Fibroblast of the aortic adventitia (primary cell): ENCODE measurements around the gene MOB2. TPM values are rescaled to one million over a fixed set of nuclear protein-coding genes. Genes with fewer than 3 reads are reported as not detected.

Experiments
- DNase-seq: peaks from one replicate; pipeline ENCODE4 v3.0.0-alpha.2; 2010; ENCODE audit warnings: low read depth
- H3K4me3 ChIP-seq: 2 replicates; pipeline ENCODE4 v1.5.1; 2011; ENCODE audit warnings: low read depth, mild to moderate bottlenecking, control low read depth, low read length, moderate library complexity
- total RNA-seq: library from RNA; depleted of rRNA; stranded (reverse); fragments of >200 nt; gene quantifications from 2 replicates; pipeline ENCODE4 v1.2.3, GENCODE V29; 2012; ENCODE audit warnings: low replicate concordance
- TF ChIP-seq, protein P1 (sequence below): IDR thresholded peaks from 2 replicates; pipeline ENCODE4 v1.5.1; 2011; ENCODE audit warnings: mild to moderate bottlenecking, low read length, control low read depth, inconsistent platforms; ENCODE audit not compliant: insufficient read depth

Gene MOB2
- total RNA-seq, 1 donor: 13.9 TPM

DNA sequence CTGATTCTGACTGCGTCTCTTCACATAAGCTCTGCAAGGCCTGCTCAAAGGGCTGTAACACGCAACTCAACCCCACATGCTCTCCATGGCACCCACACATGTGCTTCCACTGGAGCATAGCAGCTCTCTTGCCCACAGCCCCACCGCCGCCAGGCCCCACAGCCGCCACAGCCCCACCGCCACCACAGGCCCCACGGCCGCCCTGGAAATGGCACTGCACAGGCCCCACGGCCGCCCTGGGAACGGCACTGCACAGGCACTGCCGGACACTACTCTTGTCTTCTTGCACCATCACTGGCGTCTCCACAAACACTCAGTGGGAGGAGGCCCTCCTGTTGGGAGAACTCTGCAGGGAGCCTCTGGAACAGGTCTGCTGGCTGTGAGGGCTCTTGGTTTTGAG is 8.6 kb downstream of the MOB2 start:
- no peak for DNase-seq
- H3K4me3 ChIP-seq: no peak overlapping the region
- TF ChIP-seq, protein P1, sequence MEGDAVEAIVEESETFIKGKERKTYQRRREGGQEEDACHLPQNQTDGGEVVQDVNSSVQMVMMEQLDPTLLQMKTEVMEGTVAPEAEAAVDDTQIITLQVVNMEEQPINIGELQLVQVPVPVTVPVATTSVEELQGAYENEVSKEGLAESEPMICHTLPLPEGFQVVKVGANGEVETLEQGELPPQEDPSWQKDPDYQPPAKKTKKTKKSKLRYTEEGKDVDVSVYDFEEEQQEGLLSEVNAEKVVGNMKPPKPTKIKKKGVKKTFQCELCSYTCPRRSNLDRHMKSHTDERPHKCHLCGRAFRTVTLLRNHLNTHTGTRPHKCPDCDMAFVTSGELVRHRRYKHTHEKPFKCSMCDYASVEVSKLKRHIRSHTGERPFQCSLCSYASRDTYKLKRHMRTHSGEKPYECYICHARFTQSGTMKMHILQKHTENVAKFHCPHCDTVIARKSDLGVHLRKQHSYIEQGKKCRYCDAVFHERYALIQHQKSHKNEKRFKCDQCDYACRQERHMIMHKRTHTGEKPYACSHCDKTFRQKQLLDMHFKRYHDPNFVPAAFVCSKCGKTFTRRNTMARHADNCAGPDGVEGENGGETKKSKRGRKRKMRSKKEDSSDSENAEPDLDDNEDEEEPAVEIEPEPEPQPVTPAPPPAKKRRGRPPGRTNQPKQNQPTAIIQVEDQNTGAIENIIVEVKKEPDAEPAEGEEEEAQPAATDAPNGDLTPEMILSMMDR: no peak

DNA sequence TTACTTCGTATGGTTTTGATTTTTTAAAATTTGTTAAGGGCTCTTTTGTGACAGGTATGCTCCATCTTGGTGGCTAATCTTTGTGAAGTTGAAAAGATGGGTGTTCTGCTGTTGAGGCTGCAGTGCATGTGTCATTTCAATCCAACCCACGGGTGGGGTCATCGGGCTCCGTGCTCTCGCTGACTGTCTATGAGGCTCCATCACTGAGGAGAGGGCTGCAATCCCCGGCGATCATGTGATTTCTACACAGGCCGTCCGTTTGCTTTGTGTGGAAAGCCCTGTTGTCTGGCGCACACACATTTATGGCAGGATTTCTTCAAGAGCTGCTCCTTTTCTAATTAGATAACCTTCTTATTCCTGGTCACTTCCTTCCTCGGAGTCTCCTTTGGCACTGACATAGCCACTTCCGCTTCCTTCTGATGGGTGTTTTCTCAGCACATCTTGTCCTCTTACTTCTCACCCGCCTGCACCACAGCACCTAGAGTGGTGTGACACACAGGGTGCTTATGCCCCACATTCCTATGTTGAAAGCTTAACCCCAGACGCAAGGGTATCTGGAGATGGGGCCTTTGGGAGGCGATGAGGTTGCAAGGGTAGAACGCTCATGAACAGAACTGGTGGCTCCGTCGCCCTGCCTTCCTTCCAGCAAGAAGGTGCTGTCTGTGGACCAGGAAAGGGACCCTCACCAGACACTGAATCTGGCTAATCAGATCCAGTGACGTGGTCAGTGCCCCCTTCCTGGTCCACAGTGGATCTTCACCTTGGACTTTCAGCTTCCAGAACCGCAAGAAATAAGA is 9.4 kb downstream of the MOB2 start:
- DNase-seq: no peak
- no peak overlapping the region for H3K4me3 ChIP-seq
- TF ChIP-seq, protein P1: no peak

DNA sequence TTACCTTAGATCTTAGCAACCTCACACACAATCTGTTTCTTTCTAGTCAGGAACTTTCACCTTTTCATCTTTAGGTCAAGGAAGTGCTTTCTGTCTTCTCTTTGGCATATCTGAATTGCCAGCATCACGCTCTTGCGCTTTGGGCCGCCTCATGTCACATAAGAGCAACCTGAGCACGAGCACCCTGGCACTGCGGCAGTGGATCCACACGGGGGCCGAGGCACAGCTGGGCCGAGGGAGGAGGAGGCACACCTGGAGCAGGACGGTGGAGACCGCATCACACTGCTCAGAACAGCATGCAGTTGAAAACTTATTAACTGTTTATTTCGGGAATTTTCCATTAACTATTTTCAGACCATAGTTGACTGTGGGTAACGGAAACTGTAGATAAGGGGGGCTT is 10.7 kb downstream of the MOB2 start:
- TF ChIP-seq, protein P1: no peak
- DNase-seq: no peak
- no peak overlapping the region for H3K4me3 ChIP-seq

DNA sequence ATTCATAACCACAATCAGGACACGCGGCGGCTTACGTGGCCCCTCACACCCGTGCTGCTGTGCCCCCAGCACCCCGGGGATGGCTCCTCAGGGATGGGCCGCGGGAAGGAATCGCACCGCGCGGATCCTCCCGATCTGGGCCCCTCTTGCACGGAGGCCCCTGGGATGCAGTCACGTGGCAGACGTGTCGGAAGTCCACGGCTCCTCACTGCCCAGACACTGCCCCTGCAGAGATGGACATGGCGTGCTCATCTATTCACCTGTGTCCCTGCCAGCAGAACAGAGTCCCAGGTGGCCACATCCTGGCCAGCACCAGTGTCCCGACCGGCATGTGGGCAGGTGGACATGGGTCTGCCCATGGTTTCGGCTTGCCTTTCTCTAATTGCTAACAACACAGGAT is 12.8 kb downstream of the MOB2 start:
- H3K4me3 ChIP-seq: no peak overlapping the region
- TF ChIP-seq, protein P1: no peak
- no peak for DNase-seq

DNA sequence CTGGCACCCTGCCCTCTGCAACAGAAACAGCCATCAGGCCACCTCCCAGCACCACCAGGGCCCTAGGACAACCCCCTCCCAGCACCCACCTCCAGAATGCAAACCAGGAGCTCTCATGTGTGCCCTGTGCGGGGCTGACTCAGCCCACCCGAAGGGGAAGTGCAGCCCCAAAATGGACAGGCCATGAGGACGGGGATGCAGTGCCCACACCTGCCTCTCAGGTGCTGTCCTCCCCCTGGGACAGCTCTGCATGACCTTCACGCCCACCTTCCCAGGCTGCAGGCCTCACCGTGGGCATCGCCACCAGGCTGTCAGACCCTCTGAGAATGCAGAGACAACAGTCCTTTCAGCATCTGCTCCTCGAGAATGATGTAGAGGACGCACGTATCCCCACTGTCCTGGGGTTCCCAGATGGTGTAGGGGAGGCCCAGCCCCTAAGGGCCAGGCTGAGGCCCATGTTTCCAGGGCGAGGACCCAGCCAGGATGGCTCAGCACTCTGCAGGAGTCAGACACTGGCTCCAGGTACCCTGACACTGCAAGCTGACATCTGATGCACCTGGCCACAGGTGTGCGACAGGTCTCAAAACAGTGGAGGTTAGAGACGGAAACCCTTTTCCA is 13.5 kb downstream of the MOB2 start:
- no peak overlapping the region for H3K4me3 ChIP-seq
- DNase-seq: no peak
- TF ChIP-seq, protein P1: no peak

DNA sequence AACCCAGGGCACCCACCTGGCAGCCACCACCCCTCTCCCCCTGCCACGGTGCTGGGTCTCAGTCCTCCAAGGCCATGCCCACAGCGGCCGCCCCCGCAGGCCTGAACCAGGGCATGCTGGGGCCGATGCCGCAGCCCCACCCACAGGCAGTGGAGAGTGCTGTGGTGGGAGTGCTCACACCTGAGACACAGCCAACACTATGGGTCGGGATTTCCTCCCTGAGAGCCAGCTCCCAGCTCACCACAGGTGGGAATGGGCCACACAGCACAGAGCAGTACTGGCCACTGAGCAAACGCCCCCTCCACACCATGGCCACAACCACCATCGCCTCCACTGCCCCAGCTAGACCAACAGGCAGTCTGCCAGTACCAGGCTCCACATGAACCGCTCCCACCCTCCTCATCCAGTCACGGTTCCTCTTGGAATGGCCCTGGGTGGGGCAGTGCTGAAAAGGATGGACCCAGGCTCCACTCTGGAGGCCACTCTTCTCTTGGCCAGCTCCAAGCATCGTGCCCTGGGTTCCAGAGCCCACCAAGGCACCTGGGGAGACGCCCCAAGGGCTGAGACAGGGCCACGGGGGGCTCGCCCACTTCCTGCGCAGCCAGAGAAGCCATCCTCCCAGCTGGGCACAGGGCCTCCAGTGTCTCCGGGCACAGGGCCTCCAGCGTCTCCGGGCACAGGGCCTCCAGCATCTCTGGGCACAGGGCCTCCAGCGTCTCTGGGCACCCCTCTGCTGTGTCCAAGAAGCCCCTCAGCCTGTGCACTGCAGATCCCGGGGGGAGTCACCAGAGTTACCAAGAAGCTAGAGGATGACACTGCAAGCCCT is 14.2 kb downstream of the MOB2 start:
- no peak overlapping the region for H3K4me3 ChIP-seq
- TF ChIP-seq, protein P1: no peak
- DNase-seq: no peak
